Vagina (tissue), 2 donors: ENCODE data around the gene TTLL5. TPM values are rescaled to one million over a fixed set of nuclear protein-coding genes. Genes with fewer than 3 reads are reported as not detected.

Source experiments
- DNase-seq, 2 donors: peaks; one replicate each; pipeline ENCODE4 v3.0.0-alpha.2; 2017; ENCODE audit errors: extremely low spot score in 2 of 2
- H3K27ac ChIP-seq: fragments of 200-600 bp; sonication (generic); one replicate; pipeline ENCODE4 v1.5.1; 2019
- H3K27me3 ChIP-seq: fragments of 200-600 bp; sonication (generic); one replicate; pipeline ENCODE4 v1.5.1; 2019
- H3K36me3 ChIP-seq, 2 donors: fragments of 200-600 bp; sonication (generic); one replicate each; pipeline ENCODE4 v1.5.1; 2017 to 2019
- H3K4me1 ChIP-seq: fragments of 200-600 bp; sonication (generic); one replicate; pipeline ENCODE4 v1.5.1; 2019
- H3K4me3 ChIP-seq, 2 donors: fragments of 200-600 bp; sonication (generic); 1 replicate in 1 of 2; 2 replicates in 1 of 2; pipeline ENCODE4 v1.5.1; 2016 to 2019
- H3K9me3 ChIP-seq: fragments of 200-600 bp; sonication (generic); one replicate; pipeline ENCODE4 v1.5.1; 2019
- POLR2A ChIP-seq, 2 donors: fragments of 450-650 bp; IDR thresholded peaks; one replicate each; pipeline ENCODE4 v1.6.1; 2017; ENCODE audit warnings: antibody characterized with exemption in 2 of 2, mild to moderate bottlenecking in 2 of 2, moderate library complexity in 2 of 2
- POLR2AphosphoS5 ChIP-seq, 2 donors: sonication (generic); formaldehyde crosslinking; IDR thresholded peaks; one replicate each; pipeline ENCODE4 v1.9.0; 2017; ENCODE audit warnings: antibody characterized with exemption in 2 of 2, mild to moderate bottlenecking in 2 of 2, low read depth in 1 of 2; ENCODE audit not compliant: insufficient read depth in 1 of 2
- intact Hi-C: fragments of 100-400 bp; cut with DNase I; formaldehyde crosslinking; loops from one replicate; pipeline ENCODE4 v1.15.1; 2023
- total RNA-seq: library from RNA; depleted of rRNA; stranded (reverse); fragments of >200 nt; gene quantifications from one replicate; pipeline ENCODE4 v1.2.3, GENCODE V29; 2016
- TF ChIP-seq, protein P1 (sequence below), 3 experiments: fragments of 450-650 bp in 2 of 3; fragments of 200-600 bp in 1 of 3; sonication (generic) in 1 of 3; IDR thresholded peaks; one replicate each; pipeline ENCODE4 v1.5.1; 2017 to 2019; ENCODE audit warnings: antibody characterized with exemption in 3 of 3, mild to moderate bottlenecking in 2 of 3, moderate library complexity in 2 of 3

TTLL5 gene
- total RNA-seq, 1 donor from 2014 or later = 43.0 TPM

DNA sequence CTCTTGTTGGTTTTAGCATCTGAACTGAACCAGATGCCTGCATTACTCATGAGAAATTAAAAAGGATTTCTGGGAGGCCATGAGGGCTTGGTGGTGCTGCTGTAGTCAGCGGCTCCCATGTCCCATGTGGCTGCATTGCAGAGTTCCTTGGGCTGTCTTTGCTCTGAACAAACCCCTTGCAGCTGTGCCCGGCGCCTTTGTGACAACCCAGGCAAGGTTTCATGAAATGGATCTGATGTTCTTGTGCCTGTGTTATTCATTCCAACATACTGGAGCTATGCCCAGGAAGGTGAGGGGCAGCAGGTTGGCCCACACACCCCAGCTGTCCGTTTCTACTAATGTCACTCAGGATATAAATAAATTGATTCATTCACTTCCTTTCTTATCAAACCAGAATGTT lies 280.0 kb downstream of the TTLL5 start:
- DNase-seq = no peak
- no peak overlapping the region for H3K4me3 ChIP-seq
- intact Hi-C loops = no loop called here
- H3K36me3 ChIP-seq = no peaks in the 10 kb centered on the region
- no peaks in the 10 kb centered on the region for H3K4me1 ChIP-seq
- no peaks in the 10 kb centered on the region for H3K27me3 ChIP-seq
- no peaks in the 10 kb centered on the region for H3K9me3 ChIP-seq
- TF ChIP-seq, protein P1, sequence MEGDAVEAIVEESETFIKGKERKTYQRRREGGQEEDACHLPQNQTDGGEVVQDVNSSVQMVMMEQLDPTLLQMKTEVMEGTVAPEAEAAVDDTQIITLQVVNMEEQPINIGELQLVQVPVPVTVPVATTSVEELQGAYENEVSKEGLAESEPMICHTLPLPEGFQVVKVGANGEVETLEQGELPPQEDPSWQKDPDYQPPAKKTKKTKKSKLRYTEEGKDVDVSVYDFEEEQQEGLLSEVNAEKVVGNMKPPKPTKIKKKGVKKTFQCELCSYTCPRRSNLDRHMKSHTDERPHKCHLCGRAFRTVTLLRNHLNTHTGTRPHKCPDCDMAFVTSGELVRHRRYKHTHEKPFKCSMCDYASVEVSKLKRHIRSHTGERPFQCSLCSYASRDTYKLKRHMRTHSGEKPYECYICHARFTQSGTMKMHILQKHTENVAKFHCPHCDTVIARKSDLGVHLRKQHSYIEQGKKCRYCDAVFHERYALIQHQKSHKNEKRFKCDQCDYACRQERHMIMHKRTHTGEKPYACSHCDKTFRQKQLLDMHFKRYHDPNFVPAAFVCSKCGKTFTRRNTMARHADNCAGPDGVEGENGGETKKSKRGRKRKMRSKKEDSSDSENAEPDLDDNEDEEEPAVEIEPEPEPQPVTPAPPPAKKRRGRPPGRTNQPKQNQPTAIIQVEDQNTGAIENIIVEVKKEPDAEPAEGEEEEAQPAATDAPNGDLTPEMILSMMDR (IDR thresholded peaks at IDR 0.05) = no peak
- TF ChIP-seq POLR2A (IDR thresholded peaks at IDR 0.05) = no peak
- TF ChIP-seq POLR2AphosphoS5 (IDR thresholded peaks at IDR 0.05; ENCODE audit: insufficient read depth in 1 of 2, low read depth in 1 of 2) = no peak
- H3K27ac ChIP-seq = no peak overlapping the region

DNA sequence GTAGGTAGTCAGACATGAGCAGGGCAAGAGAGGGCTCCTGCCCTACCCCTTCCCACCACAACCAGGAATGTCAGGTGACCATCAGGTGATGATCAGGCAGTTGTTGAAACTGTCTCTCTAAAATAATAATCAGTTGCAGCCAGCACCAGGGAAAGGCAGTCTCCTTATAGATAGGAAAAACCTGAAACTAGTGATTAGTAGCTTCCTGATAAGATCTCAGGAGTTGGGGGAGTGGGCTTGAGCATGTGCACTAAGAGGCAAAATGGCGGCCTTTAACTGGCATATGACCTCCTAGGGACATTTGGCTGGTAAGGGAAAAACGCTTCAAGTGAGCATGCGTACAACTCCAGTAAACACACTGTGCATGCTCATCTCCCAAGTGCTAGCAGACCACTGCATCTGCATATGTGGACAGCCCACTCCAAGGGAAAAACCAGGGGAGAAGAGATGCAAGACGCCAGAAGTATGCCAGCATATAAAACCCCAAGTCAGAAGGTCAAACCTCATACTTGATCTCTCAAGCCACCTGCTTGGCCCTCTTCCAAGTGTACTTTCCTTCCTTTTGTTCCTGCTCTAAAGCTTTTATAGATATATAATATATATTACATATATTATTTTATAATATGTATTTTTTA lies 283.7 kb downstream of the TTLL5 start:
- Histone ChIP-seq H3K4me1 (no peaks in the 10 kb centered on the region), H3K4me3 (no peak overlapping the region), H3K27ac (no peak overlapping the region), H3K27me3 (no peaks in the 10 kb centered on the region), H3K36me3 (no peaks in the 10 kb centered on the region), H3K9me3 (no peaks in the 10 kb centered on the region)
- no peak for TF ChIP-seq POLR2A (IDR thresholded peaks at IDR 0.05)
- TF ChIP-seq, protein P1 (IDR thresholded peaks at IDR 0.05) = no peak
- no peak for TF ChIP-seq POLR2AphosphoS5 (IDR thresholded peaks at IDR 0.05; ENCODE audit: insufficient read depth in 1 of 2, low read depth in 1 of 2)
- intact Hi-C loops = no loop called here
- DNase-seq = no peak

DNA sequence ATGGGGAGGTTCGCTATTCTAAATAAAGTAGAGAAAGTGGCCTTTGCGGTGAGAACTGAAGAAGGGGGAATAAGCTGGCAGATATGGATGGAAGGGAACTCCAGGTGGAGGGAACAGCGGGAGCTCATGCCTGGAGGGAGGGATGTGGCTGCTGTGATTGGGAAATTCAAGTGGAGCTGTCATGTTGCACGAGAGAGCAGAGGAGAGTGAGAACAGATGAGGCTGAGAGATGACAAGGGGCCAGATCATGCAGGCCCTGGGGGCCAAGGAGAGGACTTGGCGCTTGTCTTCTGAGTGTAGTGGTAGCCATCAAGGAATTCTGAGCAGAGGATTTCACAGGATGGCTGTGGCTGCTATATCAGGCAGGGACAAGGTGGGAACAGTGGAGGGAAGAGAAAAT lies 285.7 kb downstream of the TTLL5 start:
- no peak overlapping the region for H3K4me3 ChIP-seq

DNA sequence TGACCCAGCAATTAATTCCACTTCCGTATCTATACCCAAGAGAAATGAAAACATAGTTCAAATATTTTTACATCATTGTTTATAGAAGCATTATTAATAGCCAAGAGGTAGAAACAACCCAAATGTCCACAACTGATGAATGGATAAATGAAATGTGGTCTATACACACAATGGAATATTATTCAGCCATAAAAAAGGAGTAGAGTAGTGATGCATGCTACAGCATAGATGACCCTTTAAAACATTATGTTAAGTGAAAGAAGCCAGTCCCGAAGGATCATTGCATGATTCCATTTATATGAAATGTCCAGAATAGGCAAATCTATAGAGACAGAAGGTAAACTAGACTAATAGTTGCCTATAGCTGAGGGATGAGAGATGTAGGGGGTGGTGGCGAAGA lies 291.4 kb downstream of the TTLL5 start:
- no peak for DNase-seq
- intact Hi-C loops = no loop called here
- H3K36me3 ChIP-seq = no peaks in the 10 kb centered on the region
- no peak overlapping the region for H3K27ac ChIP-seq
- no peaks in the 10 kb centered on the region for H3K9me3 ChIP-seq
- TF ChIP-seq, protein P1 (IDR thresholded peaks at IDR 0.05) = no peak
- no peak for TF ChIP-seq POLR2AphosphoS5 (IDR thresholded peaks at IDR 0.05; ENCODE audit: insufficient read depth in 1 of 2, low read depth in 1 of 2)
- no peaks in the 10 kb centered on the region for H3K4me1 ChIP-seq
- no peaks in the 10 kb centered on the region for H3K27me3 ChIP-seq
- no peak overlapping the region for H3K4me3 ChIP-seq

More for the DNA sequence above, 285.7 kb downstream of the TTLL5 start:
- Histone ChIP-seq H3K36me3 (no peaks in the 10 kb centered on the region), H3K9me3 (no peaks in the 10 kb centered on the region), H3K4me1 (no peaks in the 10 kb centered on the region), H3K27ac (no peak overlapping the region), H3K27me3 (no peaks in the 10 kb centered on the region)
- intact Hi-C loops = no loop called here
- no peak for DNase-seq
- TF ChIP-seq, protein P1 (IDR thresholded peaks at IDR 0.05) = no peak
- TF ChIP-seq POLR2AphosphoS5 (IDR thresholded peaks at IDR 0.05; ENCODE audit: insufficient read depth in 1 of 2, low read depth in 1 of 2) (no peak), POLR2A (IDR thresholded peaks at IDR 0.05) (no peak)

DNA sequence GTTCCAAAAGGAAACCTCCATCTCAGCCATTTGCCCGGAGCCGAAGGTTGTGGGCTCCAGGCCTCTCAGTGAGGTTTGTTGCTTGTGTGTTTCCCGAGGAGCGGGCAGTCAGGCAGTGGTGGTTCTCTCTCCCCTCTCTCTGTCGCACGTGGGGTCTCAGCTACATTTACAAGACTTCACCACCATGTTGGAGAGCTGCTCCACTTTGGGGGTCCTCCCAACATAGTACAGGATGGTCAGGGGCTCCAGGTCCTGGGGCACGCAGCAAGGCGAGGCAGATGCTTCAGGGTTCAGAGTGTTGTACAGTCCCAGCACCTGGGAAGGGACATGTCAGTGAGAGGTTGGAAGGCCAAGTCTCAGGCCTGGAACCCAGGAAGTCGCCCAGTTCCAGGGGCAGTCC lies 298.0 kb downstream of the TTLL5 start:
- Histone ChIP-seq H3K4me1 (no peaks in the 10 kb centered on the region), H3K36me3 (peaks cover 0 to 21% of the 10 kb centered on the region in 2 donors), H3K4me3 (no peak overlapping the region), H3K27ac (no peak overlapping the region), H3K27me3 (no peaks in the 10 kb centered on the region), H3K9me3 (no peaks in the 10 kb centered on the region)
- no peak for DNase-seq
- intact Hi-C loops = no loop called here
- no peak for TF ChIP-seq POLR2A (IDR thresholded peaks at IDR 0.05)
- TF ChIP-seq, protein P1 (IDR thresholded peaks at IDR 0.05) = no peak
- TF ChIP-seq POLR2AphosphoS5 (IDR thresholded peaks at IDR 0.05; ENCODE audit: insufficient read depth in 1 of 2, low read depth in 1 of 2) = no peak
